Measurements from ENCODE around the gene FTO.
A peak's percentile ranks its signal among the peaks of the same experiment; 100 is the strongest.

The FTO gene

GRCh38 chr16:53711390-53711789 lies 7.4 kb downstream of the FTO start:
- DNase-seq = no peak

DNA sequence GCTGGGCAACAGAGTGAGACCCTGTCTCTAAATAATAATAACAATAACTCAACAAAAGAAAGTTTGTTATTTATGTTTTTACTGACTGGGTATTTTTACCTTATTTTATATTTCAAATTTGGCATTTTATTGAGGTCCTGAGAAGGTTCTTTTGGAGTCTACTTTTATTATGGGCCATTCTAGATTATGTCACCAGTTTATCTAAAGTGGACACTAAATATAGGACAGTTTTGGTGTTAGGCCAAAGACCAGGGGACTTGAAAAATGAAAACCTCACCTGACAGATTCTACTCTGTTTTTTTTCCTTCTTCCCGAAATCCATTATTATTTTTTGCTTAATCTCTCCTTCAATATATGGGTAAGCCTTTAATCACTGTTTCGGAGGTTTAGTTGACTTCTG lies 8.1 kb downstream of the FTO start:
- no peak for DNase-seq

DNA sequence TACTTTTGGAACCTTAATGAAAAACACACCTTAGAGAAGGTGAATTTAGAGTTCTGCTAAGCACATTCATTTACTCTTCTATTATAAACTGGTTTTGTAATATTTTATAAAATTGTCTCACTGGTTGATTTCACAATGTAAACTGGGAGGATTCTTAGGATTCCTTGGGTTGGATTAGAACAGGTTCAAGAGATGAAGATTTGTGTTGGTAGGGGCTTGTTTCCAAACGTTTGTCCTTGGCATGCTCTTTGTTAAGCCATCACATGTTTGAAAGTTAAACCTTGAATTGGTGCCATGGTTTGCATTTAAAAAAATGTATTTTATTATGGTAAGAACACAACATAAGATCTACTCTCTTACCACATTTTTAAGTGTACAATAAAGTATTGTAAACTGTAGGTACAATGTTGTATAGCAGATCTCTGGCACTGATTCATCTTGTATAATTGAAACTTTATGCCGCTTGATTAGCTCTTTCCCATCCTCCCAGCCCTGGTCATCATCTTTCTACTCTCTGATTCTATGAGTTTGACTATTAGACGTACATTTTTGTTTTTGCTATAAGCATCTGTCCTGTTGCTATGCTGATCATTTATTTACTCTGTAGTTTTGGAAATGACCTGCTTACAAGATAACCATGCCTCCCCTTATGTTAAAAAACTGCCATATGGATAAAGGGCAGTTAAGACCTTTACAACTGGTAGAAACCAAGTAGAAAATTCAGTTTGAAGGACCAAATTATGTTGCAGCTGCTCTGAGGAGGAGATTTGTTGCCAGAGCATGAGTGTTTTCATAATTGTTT lies 9.6 kb downstream of the FTO start:
- DNase-seq = no peak

GRCh38 chr16:53714205-53715022 lies 10.5 kb downstream of the FTO start:
- DNase-seq = no peak

DNA sequence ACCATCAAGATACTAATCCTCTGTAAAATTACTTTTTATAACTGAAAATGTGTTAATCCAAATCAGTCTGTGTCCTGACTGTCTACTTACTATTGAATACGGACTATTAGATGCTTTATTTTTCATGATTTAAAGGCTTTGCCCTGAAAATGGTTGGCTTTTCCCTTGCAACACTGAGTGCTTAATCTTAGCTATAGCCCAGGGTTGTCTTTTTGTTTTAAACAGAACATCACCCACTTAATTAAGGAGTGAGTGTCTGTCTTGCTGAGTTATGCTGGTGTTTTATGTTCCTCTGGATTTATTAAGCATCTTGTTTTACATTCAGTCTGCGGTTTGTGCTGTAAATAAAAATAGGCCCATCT lies 11.0 kb downstream of the FTO start:
- no peak for DNase-seq

GRCh38 chr16:53717577-53717976 lies 13.6 kb downstream of the FTO start:
- no peak for DNase-seq

GRCh38 chr16:53721017-53721416 lies 17.1 kb downstream of the FTO start:
- DNase-seq = no peak

DNA sequence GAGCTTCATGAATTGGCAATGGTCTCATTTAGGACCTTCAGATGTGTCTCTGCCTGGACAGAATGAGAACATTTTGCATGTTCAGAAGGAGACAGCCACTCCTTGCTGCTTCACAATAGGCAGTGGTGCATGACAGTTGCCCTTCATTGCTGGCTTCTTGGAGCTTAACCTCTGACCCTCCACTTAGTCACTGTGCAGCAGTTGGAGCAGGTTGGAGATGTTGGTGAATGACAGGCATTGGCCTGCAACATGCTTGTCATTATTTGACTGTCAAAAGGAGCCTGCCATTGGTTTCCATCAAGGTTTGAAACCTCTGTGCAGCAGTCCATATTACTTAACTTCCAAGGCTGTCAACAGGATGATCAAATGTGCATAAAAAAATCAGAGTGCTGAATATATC lies 22.7 kb downstream of the FTO start:
- DNase-seq = no peak

GRCh38 chr16:53730693-53731092 lies 26.7 kb downstream of the FTO start:
- DNase-seq = no peak

GRCh38 chr16:53732296-53732929 lies 28.5 kb downstream of the FTO start:
- no peak for DNase-seq

DNA sequence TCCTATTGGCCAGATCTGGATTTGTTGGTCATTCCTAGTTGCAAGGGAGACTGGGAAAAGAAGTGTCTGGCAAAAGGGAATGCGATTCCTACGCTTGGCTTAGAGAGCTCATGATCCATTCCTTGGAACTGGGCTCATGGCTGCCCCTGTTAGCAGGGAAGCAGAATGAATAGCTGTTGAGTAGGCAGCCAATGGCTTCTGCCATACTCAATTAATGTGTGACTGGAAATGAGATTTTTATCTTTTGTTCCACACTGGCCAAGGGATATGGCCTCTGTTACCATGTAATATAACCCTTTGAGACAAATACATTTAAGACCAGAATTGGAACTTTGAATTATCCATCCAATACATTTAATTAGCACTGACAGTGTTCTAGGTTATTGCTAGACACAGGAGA lies 31.0 kb downstream of the FTO start:
- DNase-seq = no peak

DNA sequence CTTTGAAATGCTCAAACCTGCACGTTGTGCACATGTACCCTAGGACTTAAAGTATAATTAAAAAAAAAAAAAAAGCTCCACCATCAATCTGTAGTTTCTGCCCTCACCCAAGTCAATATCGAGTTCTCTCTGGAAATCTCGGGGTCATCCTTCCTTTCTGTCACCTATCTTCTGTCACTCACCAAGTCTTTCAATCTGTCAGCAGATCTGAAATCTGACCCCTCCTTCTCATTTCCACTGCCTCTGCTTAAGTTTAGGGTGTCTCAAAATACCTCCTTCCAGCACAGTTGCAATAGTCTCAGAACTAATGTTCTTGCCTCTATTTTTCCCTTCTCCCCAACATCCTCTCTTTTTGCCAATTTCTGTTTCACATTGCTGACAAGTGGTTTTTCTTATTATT lies 32.3 kb downstream of the FTO start:
- no peak for DNase-seq

DNA sequence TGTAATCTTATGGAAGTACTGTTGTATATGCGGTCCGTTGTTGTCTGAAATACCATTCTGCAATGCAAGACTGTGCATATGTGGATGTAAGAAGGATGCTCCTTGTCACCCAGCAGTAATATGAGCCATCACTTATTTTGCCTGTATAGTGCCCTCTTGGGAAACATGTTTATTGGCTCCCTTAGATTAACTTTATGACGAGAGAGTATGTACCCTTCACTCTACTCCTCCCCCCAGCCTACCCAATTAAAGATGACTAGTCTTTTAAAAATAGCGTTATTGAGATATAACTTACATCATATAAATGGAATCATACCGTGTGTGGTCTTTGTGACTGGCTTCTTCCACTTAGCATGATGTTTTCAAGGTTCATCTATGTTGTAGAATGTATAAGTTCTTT lies 33.6 kb downstream of the FTO start:
- DNase-seq = no peak

GRCh38 chr16:53740476-53740875 lies 36.5 kb downstream of the FTO start:
- DNase-seq = no peak

DNA sequence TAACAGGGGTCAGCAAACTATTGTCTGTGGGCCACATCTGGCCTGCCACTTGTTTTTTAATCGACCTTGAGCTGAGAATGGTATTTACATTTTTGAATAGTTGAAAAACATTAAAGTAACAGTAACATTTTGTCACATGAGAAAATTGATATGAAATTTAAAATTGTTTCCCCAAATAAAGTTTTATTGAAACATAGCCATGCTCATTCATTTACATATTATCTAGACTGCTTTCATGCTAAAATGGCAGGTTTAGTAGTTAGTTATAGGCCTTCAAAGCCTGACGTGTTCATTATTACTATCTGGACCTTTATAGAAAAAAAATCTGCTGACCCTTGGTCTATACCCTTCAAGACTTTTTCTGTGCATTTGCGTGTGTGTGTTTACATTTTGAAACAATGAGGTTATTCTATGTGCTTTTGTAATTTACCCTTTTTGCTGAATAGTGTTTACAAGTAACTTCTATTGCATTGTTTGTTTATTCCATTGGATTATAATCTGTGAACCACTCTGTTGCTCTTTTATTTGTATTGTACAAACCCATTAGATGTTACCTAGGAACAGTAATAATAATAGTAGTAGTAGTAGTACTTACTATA lies 37.1 kb downstream of the FTO start:
- no peak for DNase-seq

DNA sequence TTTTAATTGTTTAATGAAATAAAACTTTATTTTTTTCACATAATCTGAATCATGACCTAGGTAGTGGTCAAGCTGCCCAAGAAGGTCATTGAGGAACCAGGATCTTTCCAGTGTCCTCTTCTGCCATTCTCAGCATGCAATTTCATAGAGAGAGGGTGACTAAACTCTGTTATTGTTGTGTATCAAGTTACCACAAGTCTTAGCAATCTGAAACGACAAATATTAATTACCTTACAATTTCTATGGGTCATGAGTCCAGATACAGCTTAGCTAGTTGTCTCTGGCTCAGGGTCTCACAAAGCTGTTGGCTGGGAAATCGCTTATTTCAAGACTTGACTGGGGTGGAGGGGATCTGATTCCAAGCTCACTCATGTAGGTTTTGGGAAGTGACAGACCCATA lies 37.6 kb downstream of the FTO start:
- DNase-seq = no peak

GRCh38 chr16:53743149-53743566 lies 39.2 kb downstream of the FTO start:
- DNase-seq = peak in 1 of 2 donors; percentile 41

DNA sequence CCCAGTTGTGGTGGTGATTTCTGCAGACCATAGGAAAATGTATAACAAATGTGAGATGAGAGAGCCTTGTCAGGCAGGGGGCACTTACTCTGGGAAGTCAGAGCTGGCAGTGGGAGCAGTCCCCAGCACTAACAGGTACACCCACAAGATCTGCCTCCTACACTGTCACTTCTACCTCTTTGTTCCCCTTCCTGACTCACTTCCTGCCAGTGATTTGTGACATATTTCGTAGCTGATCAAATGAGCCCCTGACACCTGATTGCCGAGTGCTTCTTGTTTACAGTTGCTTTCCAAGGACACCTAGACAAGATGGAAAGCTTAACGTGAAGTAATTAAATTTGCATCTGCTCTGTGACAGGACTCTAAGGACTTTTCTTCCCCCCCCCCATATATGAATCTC lies 40.5 kb downstream of the FTO start:
- peak in 1 of 2 donors; percentile 11 for DNase-seq

GRCh38 chr16:53745086-53745485 lies 41.1 kb downstream of the FTO start:
- no peak for DNase-seq

DNA sequence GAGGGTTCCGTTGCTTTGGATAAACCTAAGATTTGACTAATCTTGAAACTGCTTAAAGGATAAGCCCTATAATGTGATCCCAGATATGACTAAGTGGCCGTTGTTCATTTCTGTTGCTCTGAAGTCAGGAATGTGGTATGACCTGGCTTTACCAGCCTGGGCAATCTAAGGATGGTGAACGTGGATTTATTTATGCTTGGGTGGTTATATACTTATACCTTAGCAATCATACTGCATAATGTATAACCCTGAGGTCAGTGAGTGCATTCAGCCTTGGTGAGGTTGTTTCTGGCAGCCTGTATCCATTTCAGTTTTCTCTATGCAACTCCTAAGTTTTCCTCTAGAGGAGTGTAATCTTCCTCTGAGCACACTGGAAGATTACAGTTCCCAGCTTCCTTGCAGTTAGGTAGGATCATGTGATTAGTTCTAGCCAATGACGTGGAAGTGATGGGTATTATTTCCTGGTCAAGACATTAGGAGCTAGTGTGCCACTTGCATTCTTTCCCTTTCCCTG lies 41.9 kb downstream of the FTO start:
- DNase-seq = no peak

DNA sequence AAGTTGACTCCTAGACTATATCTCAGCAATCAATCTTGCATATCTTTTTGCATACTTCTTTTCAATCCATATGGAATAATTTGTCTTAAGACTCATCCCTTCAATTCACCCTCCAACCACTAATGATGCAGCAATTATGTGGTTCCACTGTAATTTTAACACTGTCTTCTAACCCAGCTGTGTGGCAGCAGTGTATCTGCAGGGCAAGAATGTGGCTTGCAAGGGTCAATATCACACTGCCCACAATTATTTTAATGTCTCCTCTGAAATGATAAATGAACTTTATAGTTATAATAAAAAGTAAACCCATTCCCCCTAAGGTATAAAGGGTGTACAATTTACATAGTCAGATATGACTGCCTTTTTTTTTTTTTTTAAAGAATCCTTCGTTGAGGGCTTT lies 48.6 kb downstream of the FTO start:
- no peak for DNase-seq

GRCh38 chr16:53753431-53753830 lies 49.5 kb downstream of the FTO start:
- peak in 1 of 2 donors; percentile 4 for DNase-seq
